GM12874 (cell line): ENCODE results near the gene PRR5L.
A peak's percentile ranks its signal among the peaks of the same experiment; 100 is the strongest.

Experiments
- TF ChIP-seq, protein P1 (sequence below): IDR thresholded peaks from 2 replicates; pipeline ENCODE4 v1.5.1; 2011; ENCODE audit warnings: low read depth, mild to moderate bottlenecking, control low read depth, low read length, moderate library complexity; ENCODE audit not compliant: insufficient read depth

PRR5L gene

GRCh38 chr11:36258730-36259360 is 37.2 kb upstream of the PRR5L start:
- TF ChIP-seq, protein P1, sequence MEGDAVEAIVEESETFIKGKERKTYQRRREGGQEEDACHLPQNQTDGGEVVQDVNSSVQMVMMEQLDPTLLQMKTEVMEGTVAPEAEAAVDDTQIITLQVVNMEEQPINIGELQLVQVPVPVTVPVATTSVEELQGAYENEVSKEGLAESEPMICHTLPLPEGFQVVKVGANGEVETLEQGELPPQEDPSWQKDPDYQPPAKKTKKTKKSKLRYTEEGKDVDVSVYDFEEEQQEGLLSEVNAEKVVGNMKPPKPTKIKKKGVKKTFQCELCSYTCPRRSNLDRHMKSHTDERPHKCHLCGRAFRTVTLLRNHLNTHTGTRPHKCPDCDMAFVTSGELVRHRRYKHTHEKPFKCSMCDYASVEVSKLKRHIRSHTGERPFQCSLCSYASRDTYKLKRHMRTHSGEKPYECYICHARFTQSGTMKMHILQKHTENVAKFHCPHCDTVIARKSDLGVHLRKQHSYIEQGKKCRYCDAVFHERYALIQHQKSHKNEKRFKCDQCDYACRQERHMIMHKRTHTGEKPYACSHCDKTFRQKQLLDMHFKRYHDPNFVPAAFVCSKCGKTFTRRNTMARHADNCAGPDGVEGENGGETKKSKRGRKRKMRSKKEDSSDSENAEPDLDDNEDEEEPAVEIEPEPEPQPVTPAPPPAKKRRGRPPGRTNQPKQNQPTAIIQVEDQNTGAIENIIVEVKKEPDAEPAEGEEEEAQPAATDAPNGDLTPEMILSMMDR: peak; percentile 57

GRCh38 chr11:36261094-36261493 is 35.0 kb upstream of the PRR5L start:
- TF ChIP-seq, protein P1: no peak

GRCh38 chr11:36264011-36264972 is 31.8 kb upstream of the PRR5L start:
- TF ChIP-seq, protein P1: no peak

DNA sequence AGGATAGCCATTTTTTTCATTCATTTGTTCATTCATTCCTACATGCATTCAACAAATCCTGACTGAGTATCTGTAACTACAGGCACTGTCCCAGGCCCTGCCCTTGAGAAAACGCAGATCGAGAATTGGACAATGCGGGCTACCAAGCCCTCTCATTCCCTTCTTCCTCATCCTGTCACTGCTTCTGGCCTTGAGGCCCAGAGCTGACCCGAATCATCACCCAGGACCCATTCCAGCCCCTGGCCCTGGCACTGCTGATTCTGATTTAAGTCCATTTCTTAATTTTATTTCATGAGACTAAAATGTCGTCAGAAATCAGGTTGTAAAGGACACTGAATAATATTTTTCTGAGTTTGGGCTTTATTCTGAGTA is 31.1 kb upstream of the PRR5L start:
- TF ChIP-seq, protein P1: no peak

DNA sequence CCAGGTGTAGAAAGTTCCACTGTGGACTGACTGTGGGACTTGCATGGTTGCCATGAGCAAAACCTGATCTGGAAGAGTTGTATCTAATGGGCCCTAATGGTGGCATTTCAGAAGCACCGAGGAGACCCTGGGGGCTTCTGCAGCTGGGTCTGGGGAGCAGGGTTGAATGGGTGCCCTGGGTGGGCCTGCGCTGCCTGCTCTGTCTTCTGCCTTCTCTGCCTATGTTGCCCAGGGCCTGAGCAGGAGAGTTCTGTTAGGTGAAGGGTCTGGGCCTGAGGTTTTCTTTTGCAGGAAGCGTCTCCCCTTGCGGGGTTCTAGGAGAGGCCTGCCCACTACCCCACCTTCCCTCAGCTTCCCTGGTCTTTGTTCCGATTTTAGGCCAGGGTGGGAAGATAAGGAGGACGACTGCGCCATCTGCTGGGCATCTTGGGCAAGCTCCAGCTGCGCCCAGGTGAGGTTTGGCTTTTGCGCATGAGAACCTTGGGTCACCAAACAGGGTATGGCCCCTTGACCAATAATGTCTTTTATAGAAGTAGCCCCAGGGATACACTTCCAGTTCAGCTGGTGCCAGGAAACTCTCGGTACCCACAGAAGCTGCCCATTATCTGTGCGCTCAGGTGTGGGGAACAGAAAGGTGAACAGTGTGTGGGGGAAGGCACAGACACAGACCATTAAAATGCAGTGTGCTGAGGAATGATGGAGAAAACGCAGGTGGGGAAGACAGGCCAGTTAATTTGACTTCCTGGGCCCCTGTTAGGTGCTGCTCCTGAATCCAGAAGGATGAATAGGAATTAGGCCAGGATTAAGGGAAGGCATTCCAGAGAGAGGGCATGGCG is 30.1 kb upstream of the PRR5L start:
- TF ChIP-seq, protein P1: peak; percentile 88

- TF ChIP-seq, protein P1: no peak
These were observed 29.3 kb upstream of the PRR5L start for GRCh38 chr11:36266767-36267166.
